A549 treated with AZD2906 at 1 μM for 4 hours (cell line): ENCODE measurements around the gene PHKA2. TPM values are rescaled to one million over a fixed set of nuclear protein-coding genes. Genes with fewer than 3 reads are reported as not detected.

Experiments used
- total RNA-seq: library from RNA; stranded (reverse); fragments of 200-300 nt; extraction: Qiagen RNA extraction; gene quantifications from 5 replicates; pipeline ENCODE4 v1.2.3, GENCODE V29; 2022

PHKA2 gene
- total RNA-seq, result 12.2 to 15.4 TPM (median 13.9 TPM) in 5 replicates

GRCh38 chrX:18983666-18984380 lies at the start of gene PHKA2:
PHKA2 (minus strand) TSS chrX:18984114; CDS start chrX:18983932, 182 bp downstream.

Other genes starting within 250 kb of the PHKA2 start
- gene ADGRG2, start 138.4 kb upstream of the PHKA2 start, total RNA-seq, result 10.4 to 12.0 TPM (median 11.1 TPM) in 5 replicates